Progenitor cell of endocrine pancreas (in vitro differentiated cells): ENCODE data around the gene ABCG1. TPM values are rescaled to one million over a fixed set of nuclear protein-coding genes. Genes with fewer than 3 reads are reported as not detected.

Experiments
- DNase-seq: peaks from one replicate; pipeline ENCODE4 v3.0.0; 2021; ENCODE audit warnings: low spot score; ENCODE audit not compliant: unreplicated experiment
- H3K27ac Mint-ChIP-seq: 2 replicates; pipeline ENCODE4 v1.8.0; 2021; ENCODE audit warnings: mild to moderate bottlenecking, moderate library complexity, mixed read lengths
- H3K27me3 Mint-ChIP-seq: 2 replicates; pipeline ENCODE4 v1.8.0; 2021; ENCODE audit warnings: mixed read lengths
- H3K36me3 Mint-ChIP-seq: 2 replicates; pipeline ENCODE4 v1.8.0; 2022; ENCODE audit warnings: mixed read lengths; ENCODE audit not compliant: insufficient read depth
- H3K4me1 Mint-ChIP-seq: 2 replicates; pipeline ENCODE4 v1.8.0; 2021; ENCODE audit warnings: low read depth, mixed read lengths
- H3K4me3 Mint-ChIP-seq: 2 replicates; pipeline ENCODE4 v1.8.0; 2021; ENCODE audit warnings: low read depth, mild to moderate bottlenecking, moderate library complexity, mixed read lengths
- H3K9me3 Mint-ChIP-seq: 2 replicates; pipeline ENCODE4 v1.8.0; 2021; ENCODE audit warnings: low read depth, mixed read lengths
- CTCF ChIP-seq: fragments of 200-600 bp; sonication (generic); IDR thresholded peaks from one replicate; pipeline ENCODE4 v1.5.0; 2021; ENCODE audit warnings: antibody characterized with exemption, mild to moderate bottlenecking; ENCODE audit not compliant: unreplicated experiment
- total RNA-seq: library from RNA; stranded (reverse); gene quantifications from 2 replicates; pipeline ENCODE4 v1.2.1, GENCODE V29; 2021

ABCG1 gene
- total RNA-seq, 1 donor from 2014 or later, result 4.6 TPM

GRCh38 chr21:42321845-42322244 is 102.9 kb downstream of the ABCG1 start:
- H3K4me3 Mint-ChIP-seq, result no peak overlapping the region
- H3K27ac Mint-ChIP-seq, result no peak overlapping the region
- no peaks in the 10 kb centered on the region for H3K36me3 Mint-ChIP-seq
- H3K27me3 Mint-ChIP-seq, result peaks cover 6% of the 10 kb centered on the region
- H3K4me1 Mint-ChIP-seq, result peaks cover 1% of the 10 kb centered on the region
- no peak for DNase-seq
- TF ChIP-seq CTCF, result no peak
- H3K9me3 Mint-ChIP-seq, result no peaks in the 10 kb centered on the region

- Mint-ChIP-seq H3K4me3 (no peak overlapping the region), H3K4me1 (no peaks in the 10 kb centered on the region), H3K27me3 (peaks cover 6% of the 10 kb centered on the region), H3K36me3 (peaks cover 1% of the 10 kb centered on the region), H3K27ac (no peak overlapping the region), H3K9me3 (peaks cover 8% of the 10 kb centered on the region)
- TF ChIP-seq CTCF, result no peak
- DNase-seq, result no peak
Measured at GRCh38 chr21:42324896-42325295, 106.0 kb downstream of the ABCG1 start.

GRCh38 chr21:42330380-42331371 is 111.7 kb downstream of the ABCG1 start:
- H3K4me3 Mint-ChIP-seq, result no peak overlapping the region
- peaks cover 1% of the 10 kb centered on the region for H3K36me3 Mint-ChIP-seq
- peaks cover 17% of the 10 kb centered on the region for H3K9me3 Mint-ChIP-seq
- no peak for TF ChIP-seq CTCF
- H3K4me1 Mint-ChIP-seq, result peaks cover 6% of the 10 kb centered on the region
- no peak for DNase-seq
- no peaks in the 10 kb centered on the region for H3K27me3 Mint-ChIP-seq
- peak overlapping the region; percentile 34 for H3K27ac Mint-ChIP-seq

GRCh38 chr21:42331660-42332059 is 112.7 kb downstream of the ABCG1 start:
- H3K4me3 Mint-ChIP-seq, result no peak overlapping the region

More at GRCh38 chr21:42331660-42332059, 112.7 kb downstream of the ABCG1 start:
- peaks cover 17% of the 10 kb centered on the region for H3K9me3 Mint-ChIP-seq
- DNase-seq, result no peak
- no peak overlapping the region for H3K27ac Mint-ChIP-seq
- peaks cover 1% of the 10 kb centered on the region for H3K36me3 Mint-ChIP-seq
- H3K4me1 Mint-ChIP-seq, result peaks cover 7% of the 10 kb centered on the region
- TF ChIP-seq CTCF, result no peak
- no peaks in the 10 kb centered on the region for H3K27me3 Mint-ChIP-seq
